ENCODE data around the gene EPHB3. TPM values are rescaled to one million over a fixed set of nuclear protein-coding genes. Genes with fewer than 3 reads are reported as not detected.

Gene EPHB3
- total and polyA plus RNA-seq, 4 donors, result 3.1 to 20.5 (median 7.7) TPM

DNA sequence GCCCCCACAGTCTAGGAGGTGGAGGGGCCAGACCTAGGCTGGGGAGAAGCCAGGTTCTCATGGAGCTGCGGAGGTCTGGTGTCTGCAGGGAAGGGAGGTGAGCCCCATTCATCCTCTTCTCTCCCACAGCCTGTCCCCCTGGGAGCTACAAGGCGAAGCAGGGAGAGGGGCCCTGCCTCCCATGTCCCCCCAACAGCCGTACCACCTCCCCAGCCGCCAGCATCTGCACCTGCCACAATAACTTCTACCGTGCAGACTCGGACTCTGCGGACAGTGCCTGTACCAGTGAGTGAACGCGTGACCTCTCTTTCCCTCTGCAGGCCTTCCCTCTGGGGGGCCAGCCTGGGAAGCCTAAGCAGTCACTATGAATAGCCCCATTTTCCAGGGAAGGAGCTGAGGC, 14.1 kb downstream of the EPHB3 start:
- H3K9ac ChIP-seq (ENCODE audit: insufficient read depth in 1 of 2, low read length in 2 of 2), result no peak overlapping the region
- DNase-seq (no peak), ATAC-seq (ENCODE audit: insufficient read depth, low FRiP score) (no peak)
- no peaks in the 10 kb centered on the region for H3K27me3 ChIP-seq (ENCODE audit: control insufficient read depth in 3 of 3, insufficient read depth in 3 of 3, low read length in 2 of 3)
- no peak overlapping the region for H3K4me3 ChIP-seq
- peaks cover 0 to 57% (median 31%) of the 10 kb centered on the region in 4 donors for H3K36me3 ChIP-seq (ENCODE audit: control insufficient read depth in 4 of 4, insufficient read depth in 4 of 4, low read length in 4 of 4)
- WGBS, 2 donors, result 94% methylated on average over 9 of the region's 9 CpGs
- no peaks in the 10 kb centered on the region for H3K9me3 ChIP-seq (ENCODE audit: control insufficient read depth in 4 of 4, insufficient read depth in 3 of 4, low read length in 3 of 4)
- TF ChIP-seq, protein P1, sequence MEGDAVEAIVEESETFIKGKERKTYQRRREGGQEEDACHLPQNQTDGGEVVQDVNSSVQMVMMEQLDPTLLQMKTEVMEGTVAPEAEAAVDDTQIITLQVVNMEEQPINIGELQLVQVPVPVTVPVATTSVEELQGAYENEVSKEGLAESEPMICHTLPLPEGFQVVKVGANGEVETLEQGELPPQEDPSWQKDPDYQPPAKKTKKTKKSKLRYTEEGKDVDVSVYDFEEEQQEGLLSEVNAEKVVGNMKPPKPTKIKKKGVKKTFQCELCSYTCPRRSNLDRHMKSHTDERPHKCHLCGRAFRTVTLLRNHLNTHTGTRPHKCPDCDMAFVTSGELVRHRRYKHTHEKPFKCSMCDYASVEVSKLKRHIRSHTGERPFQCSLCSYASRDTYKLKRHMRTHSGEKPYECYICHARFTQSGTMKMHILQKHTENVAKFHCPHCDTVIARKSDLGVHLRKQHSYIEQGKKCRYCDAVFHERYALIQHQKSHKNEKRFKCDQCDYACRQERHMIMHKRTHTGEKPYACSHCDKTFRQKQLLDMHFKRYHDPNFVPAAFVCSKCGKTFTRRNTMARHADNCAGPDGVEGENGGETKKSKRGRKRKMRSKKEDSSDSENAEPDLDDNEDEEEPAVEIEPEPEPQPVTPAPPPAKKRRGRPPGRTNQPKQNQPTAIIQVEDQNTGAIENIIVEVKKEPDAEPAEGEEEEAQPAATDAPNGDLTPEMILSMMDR (IDR thresholded peaks at IDR 0.05; ENCODE audit: control extremely low read depth, extremely low read depth), result no peak
- no peak overlapping the region for H3K27ac ChIP-seq (ENCODE audit: low read depth in 1 of 2, low read length in 1 of 2)
- H3K4me1 ChIP-seq (ENCODE audit: control insufficient read depth in 5 of 5, insufficient read depth in 5 of 5, low read length in 5 of 5), result peaks cover 0 to 17% (median 13%) of the 10 kb centered on the region in 5 donors

- H3K36me3 ChIP-seq (ENCODE audit: control insufficient read depth in 4 of 4, insufficient read depth in 4 of 4, low read length in 4 of 4), result peaks cover 0 to 66% (median 34%) of the 10 kb centered on the region in 4 donors
- 91% methylated on average over 25 of the region's 25 CpGs for WGBS, 2 donors
- no peak for ATAC-seq (ENCODE audit: insufficient read depth, low FRiP score)
- no peak for DNase-seq
- no peaks in the 10 kb centered on the region for H3K27me3 ChIP-seq (ENCODE audit: control insufficient read depth in 3 of 3, insufficient read depth in 3 of 3, low read length in 2 of 3)
- H3K9ac ChIP-seq (ENCODE audit: insufficient read depth in 1 of 2, low read length in 2 of 2), result no peak overlapping the region
- TF ChIP-seq, protein P1 (IDR thresholded peaks at IDR 0.05; ENCODE audit: control extremely low read depth, extremely low read depth), result no peak
- peaks cover 0 to 21% (median 13%) of the 10 kb centered on the region in 5 donors for H3K4me1 ChIP-seq (ENCODE audit: control insufficient read depth in 5 of 5, insufficient read depth in 5 of 5, low read length in 5 of 5)
- H3K4me3 ChIP-seq, result no peak overlapping the region
- no peaks in the 10 kb centered on the region for H3K9me3 ChIP-seq (ENCODE audit: control insufficient read depth in 4 of 4, insufficient read depth in 3 of 4, low read length in 3 of 4)
- no peak overlapping the region for H3K27ac ChIP-seq (ENCODE audit: low read depth in 1 of 2, low read length in 1 of 2)
Measured at GRCh38 chr3:184576457-184577240, 15.1 kb downstream of the EPHB3 start.

GRCh38 chr3:184577546-184577945, 16.0 kb downstream of the EPHB3 start:
- H3K4me3 ChIP-seq, result no peak overlapping the region
- H3K36me3 ChIP-seq (ENCODE audit: control insufficient read depth in 4 of 4, insufficient read depth in 4 of 4, low read length in 4 of 4), result peaks cover 0 to 62% (median 32%) of the 10 kb centered on the region in 4 donors
- TF ChIP-seq, protein P1 (IDR thresholded peaks at IDR 0.05; ENCODE audit: control extremely low read depth, extremely low read depth), result no peak
- DNase-seq, result no peak
- 92 to 93% methylated on average over 15 of the region's 15 CpGs for WGBS, 2 donors
- peaks cover 0 to 30% (median 18%) of the 10 kb centered on the region in 5 donors for H3K4me1 ChIP-seq (ENCODE audit: control insufficient read depth in 5 of 5, insufficient read depth in 5 of 5, low read length in 5 of 5)
- H3K9ac ChIP-seq (ENCODE audit: insufficient read depth in 1 of 2, low read length in 2 of 2), result no peak overlapping the region
- no peaks in the 10 kb centered on the region for H3K9me3 ChIP-seq (ENCODE audit: control insufficient read depth in 4 of 4, insufficient read depth in 3 of 4, low read length in 3 of 4)
- no peak for ATAC-seq (ENCODE audit: insufficient read depth, low FRiP score)
- H3K27me3 ChIP-seq (ENCODE audit: control insufficient read depth in 3 of 3, insufficient read depth in 3 of 3, low read length in 2 of 3), result no peaks in the 10 kb centered on the region
- H3K27ac ChIP-seq (ENCODE audit: low read depth in 1 of 2, low read length in 1 of 2), result no peak overlapping the region
